ENCODE data around the gene XRCC6. TPM values are rescaled to one million over a fixed set of nuclear protein-coding genes. Genes with fewer than 3 reads are reported as not detected.

Gene XRCC6
- total RNA-seq, 4 donors from 2014 or later, result 119 to 151 (median 127) TPM

- Histone ChIP-seq H3K4me1 (peaks cover 0 to 20% (median 4%) of the 10 kb centered on the region in 4 donors), H3K4me3 (no peak overlapping the region), H3K9me3 (no peaks in the 10 kb centered on the region), H3K36me3 (no peaks in the 10 kb centered on the region), H3K27ac (no peak overlapping the region), H3K27me3 (no peaks in the 10 kb centered on the region)
- no peak for TF ChIP-seq CTCF (IDR thresholded peaks at IDR 0.05)
- no peak for TF ChIP-seq POLR2A (IDR thresholded peaks at IDR 0.05)
- DNase-seq, result no peak
Measured at GRCh38 chr22:41700108-41700364, 78.9 kb downstream of the XRCC6 start.

- H3K27ac ChIP-seq, result no peak overlapping the region
- H3K4me3 ChIP-seq, result no peak overlapping the region
- H3K9me3 ChIP-seq, result no peaks in the 10 kb centered on the region
- no peaks in the 10 kb centered on the region for H3K36me3 ChIP-seq
- TF ChIP-seq CTCF (IDR thresholded peaks at IDR 0.05) (no peak), POLR2A (IDR thresholded peaks at IDR 0.05) (no peak)
- DNase-seq, result no peak
- H3K27me3 ChIP-seq, result no peaks in the 10 kb centered on the region
- H3K4me1 ChIP-seq, result peaks cover 0 to 7% (median 0%) of the 10 kb centered on the region in 4 donors
Measured at GRCh38 chr22:41702763-41703162, 81.7 kb downstream of the XRCC6 start.

DNA sequence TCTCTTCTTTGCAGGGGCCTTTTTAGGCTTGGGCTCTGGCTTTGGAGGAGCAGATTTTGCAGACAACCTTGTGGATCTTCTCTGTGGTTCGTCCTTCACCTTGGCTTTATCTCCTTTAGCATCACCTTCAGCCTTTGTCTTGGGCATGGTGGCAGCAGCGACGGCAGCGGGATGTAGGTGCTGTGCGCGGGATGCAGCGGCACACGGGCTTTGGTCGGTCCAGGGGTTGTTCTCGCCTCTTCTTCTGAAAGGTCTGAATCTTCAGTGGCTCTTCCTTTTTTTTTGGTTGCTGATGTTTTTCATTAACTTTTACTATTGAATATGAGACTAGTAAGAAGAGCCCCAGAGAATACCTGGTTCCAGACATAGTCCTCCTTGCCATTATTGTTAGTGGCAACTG, 88.2 kb downstream of the XRCC6 start:
- TF ChIP-seq POLR2A (IDR thresholded peaks at IDR 0.05) (no peak), CTCF (IDR thresholded peaks at IDR 0.05) (no peak)
- DNase-seq, result no peak

DNA sequence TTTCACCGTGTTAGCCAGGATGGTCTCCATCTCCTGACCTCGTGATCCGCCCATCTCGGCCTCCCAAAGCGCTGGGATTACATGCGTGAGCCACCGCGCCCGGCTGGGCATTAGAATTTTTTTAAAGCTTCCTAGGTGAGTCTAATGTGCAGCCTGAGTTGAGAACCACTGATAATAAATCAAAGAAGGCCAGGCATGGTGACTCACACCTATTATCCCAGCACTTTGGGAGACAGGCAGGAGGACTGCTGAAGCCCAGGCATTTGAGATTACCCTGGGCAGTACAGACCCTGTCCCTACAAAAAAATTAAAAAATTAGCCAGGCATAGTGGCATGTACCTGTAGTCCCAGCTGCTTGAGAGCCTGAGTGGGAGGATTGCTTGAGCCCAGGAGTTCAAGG, 91.9 kb downstream of the XRCC6 start:
- no peak overlapping the region for H3K4me3 ChIP-seq
- no peak for TF ChIP-seq POLR2A (IDR thresholded peaks at IDR 0.05)
- TF ChIP-seq CTCF (IDR thresholded peaks at IDR 0.05), result no peak
- DNase-seq, result no peak
- H3K36me3 ChIP-seq, result no peaks in the 10 kb centered on the region
- no peaks in the 10 kb centered on the region for H3K27me3 ChIP-seq
- no peak overlapping the region for H3K27ac ChIP-seq
- no peaks in the 10 kb centered on the region for H3K4me1 ChIP-seq
- H3K9me3 ChIP-seq, result no peaks in the 10 kb centered on the region

More for the DNA sequence above, 88.2 kb downstream of the XRCC6 start:
- Histone ChIP-seq H3K27me3 (no peaks in the 10 kb centered on the region), H3K4me3 (no peak overlapping the region), H3K9me3 (no peaks in the 10 kb centered on the region), H3K4me1 (no peaks in the 10 kb centered on the region), H3K27ac (no peak overlapping the region), H3K36me3 (no peaks in the 10 kb centered on the region)

Small RNAs within 50 kb of the gene (small RNA-seq; reads per million reads assigned to genes)
- gene HMGN2P10 (0 reads per million in 2 donors), gene RF00019 (0 reads per million in 2 donors), gene RNU6-476P (0 reads per million in 2 donors)

Other genes starting within 250 kb of the XRCC6 start
- gene TEF, start 239.4 kb upstream of the XRCC6 start, total RNA-seq, result 10 to 100 TPM in 3 of 4 donors, 1 to 10 TPM in 1; 6.6 to 42.2 (median 27.0) TPM
- gene TOB2, start 174.5 kb upstream of the XRCC6 start, total RNA-seq, result 10 to 100 TPM; 18.2 to 78.6 (median 74.4) TPM
- gene PHF5A, start 152.6 kb upstream of the XRCC6 start, total RNA-seq, result 10 to 100 TPM; 20.6 to 31.3 (median 23.0) TPM
- gene ACO2, start 152.2 kb upstream of the XRCC6 start, total RNA-seq, result 100 to 1,000 TPM; 115 to 394 (median 356) TPM
- 10 to 100 TPM in 3 of 4 donors, 1 to 10 TPM in 1; 9.5 to 14.9 (median 13.0) TPM for gene POLR3H, start 76.8 kb upstream of the XRCC6 start, total RNA-seq
- gene CSDC2, start 60.3 kb upstream of the XRCC6 start, total RNA-seq, result 1 to 10 TPM in 1 of 4 donors, under 1 TPM in 1, not detected in 2; 0.80 to 1.5 TPM
- 100 to 1,000 TPM in 3 of 4 donors, 10 to 100 TPM in 1; 63.5 to 139 (median 101) TPM for gene PMM1, start 31.5 kb upstream of the XRCC6 start, total RNA-seq
- gene DESI1, start 252 bp upstream of the XRCC6 start, total RNA-seq, result 10 to 100 TPM; 22.3 to 39.4 (median 29.9) TPM
- 10 to 100 TPM; 51.5 to 87.5 (median 58.6) TPM for gene SNU13, start 67.6 kb downstream of the XRCC6 start, total RNA-seq
- 10 to 100 TPM in 2 of 4 donors, 1 to 10 TPM in 2; 1.1 to 20.6 (median 11.7) TPM for gene MEI1, start 78.2 kb downstream of the XRCC6 start, total RNA-seq
- gene CCDC134, start 179.4 kb downstream of the XRCC6 start, total RNA-seq, result 10 to 100 TPM in 2 of 4 donors, 1 to 10 TPM in 2; 8.1 to 20.6 (median 10.2) TPM
- 100 to 1,000 TPM in 3 of 4 donors, 10 to 100 TPM in 1; 66.0 to 221 (median 144) TPM for gene SREBF2, start 211.8 kb downstream of the XRCC6 start, total RNA-seq

All from Peyer's patch (tissue), 4 donors.